ENCODE measurements around the gene PNPLA7.

DNA sequence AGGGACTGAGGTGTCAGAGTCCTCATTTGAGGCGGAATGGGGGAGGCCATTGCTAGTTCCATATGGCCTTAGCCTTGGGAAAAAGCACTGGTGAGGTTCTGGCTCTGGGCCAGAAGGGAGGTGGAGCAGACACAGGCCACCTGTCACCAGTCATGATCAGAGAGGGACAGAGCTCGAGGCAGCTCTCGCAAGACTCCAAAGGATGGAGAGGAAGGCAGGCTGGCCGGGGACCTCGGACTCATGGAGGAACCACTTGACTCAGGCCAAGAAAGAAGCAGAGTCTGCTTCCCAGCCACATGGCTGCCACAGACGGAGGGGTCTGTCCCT, 61.9 kb downstream of the PNPLA7 start:
- TF ChIP-seq, protein P1, sequence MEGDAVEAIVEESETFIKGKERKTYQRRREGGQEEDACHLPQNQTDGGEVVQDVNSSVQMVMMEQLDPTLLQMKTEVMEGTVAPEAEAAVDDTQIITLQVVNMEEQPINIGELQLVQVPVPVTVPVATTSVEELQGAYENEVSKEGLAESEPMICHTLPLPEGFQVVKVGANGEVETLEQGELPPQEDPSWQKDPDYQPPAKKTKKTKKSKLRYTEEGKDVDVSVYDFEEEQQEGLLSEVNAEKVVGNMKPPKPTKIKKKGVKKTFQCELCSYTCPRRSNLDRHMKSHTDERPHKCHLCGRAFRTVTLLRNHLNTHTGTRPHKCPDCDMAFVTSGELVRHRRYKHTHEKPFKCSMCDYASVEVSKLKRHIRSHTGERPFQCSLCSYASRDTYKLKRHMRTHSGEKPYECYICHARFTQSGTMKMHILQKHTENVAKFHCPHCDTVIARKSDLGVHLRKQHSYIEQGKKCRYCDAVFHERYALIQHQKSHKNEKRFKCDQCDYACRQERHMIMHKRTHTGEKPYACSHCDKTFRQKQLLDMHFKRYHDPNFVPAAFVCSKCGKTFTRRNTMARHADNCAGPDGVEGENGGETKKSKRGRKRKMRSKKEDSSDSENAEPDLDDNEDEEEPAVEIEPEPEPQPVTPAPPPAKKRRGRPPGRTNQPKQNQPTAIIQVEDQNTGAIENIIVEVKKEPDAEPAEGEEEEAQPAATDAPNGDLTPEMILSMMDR (IDR thresholded peaks at IDR 0.05) = no peak
- TF ChIP-seq POLR2AphosphoS5 (IDR thresholded peaks at IDR 0.05; ENCODE audit: low read depth, low read length) (no peak), SIN3A (IDR thresholded peaks at IDR 0.05; ENCODE audit: borderline replicate concordance, insufficient read depth, low read depth, low read length) (no peak)
- TF ChIP-seq, protein P2, sequence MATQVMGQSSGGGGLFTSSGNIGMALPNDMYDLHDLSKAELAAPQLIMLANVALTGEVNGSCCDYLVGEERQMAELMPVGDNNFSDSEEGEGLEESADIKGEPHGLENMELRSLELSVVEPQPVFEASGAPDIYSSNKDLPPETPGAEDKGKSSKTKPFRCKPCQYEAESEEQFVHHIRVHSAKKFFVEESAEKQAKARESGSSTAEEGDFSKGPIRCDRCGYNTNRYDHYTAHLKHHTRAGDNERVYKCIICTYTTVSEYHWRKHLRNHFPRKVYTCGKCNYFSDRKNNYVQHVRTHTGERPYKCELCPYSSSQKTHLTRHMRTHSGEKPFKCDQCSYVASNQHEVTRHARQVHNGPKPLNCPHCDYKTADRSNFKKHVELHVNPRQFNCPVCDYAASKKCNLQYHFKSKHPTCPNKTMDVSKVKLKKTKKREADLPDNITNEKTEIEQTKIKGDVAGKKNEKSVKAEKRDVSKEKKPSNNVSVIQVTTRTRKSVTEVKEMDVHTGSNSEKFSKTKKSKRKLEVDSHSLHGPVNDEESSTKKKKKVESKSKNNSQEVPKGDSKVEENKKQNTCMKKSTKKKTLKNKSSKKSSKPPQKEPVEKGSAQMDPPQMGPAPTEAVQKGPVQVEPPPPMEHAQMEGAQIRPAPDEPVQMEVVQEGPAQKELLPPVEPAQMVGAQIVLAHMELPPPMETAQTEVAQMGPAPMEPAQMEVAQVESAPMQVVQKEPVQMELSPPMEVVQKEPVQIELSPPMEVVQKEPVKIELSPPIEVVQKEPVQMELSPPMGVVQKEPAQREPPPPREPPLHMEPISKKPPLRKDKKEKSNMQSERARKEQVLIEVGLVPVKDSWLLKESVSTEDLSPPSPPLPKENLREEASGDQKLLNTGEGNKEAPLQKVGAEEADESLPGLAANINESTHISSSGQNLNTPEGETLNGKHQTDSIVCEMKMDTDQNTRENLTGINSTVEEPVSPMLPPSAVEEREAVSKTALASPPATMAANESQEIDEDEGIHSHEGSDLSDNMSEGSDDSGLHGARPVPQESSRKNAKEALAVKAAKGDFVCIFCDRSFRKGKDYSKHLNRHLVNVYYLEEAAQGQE (IDR thresholded peaks at IDR 0.05; ENCODE audit: insufficient read depth in 1 of 2, low read depth in 2 of 2, low read length in 1 of 2) = no peak

Data from Panc1 (cell line).